A204.1 (cell line): ENCODE data around the gene LAGE3.

Source experiments
- FAIRE-seq: peaks from 2 replicates; lab custom pipeline; 2012; peaks lifted over from hg19 to GRCh38; lab: Jason Lieb, UNC

LAGE3 gene

DNA sequence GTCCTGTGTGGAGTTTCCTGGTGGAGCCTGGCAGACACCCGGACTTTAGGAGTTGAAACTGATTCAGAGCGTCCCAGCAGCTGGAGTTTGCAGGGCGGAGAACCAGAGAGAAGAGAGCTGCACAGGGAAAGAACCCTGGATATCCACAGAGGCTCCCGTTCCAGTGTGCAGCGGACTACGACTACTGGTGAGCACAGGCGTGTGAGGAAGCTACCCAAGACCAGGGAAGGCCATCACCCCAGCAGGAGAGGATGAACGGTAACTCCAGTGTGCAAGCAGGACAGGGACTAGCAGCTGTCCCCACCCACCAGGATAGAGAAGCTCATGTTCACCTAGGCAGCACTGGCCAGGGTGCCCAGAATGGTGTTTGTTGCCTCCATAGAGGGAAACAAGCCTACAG lies 2.3 kb downstream of the LAGE3 start:
- FAIRE-seq = no peak

DNA sequence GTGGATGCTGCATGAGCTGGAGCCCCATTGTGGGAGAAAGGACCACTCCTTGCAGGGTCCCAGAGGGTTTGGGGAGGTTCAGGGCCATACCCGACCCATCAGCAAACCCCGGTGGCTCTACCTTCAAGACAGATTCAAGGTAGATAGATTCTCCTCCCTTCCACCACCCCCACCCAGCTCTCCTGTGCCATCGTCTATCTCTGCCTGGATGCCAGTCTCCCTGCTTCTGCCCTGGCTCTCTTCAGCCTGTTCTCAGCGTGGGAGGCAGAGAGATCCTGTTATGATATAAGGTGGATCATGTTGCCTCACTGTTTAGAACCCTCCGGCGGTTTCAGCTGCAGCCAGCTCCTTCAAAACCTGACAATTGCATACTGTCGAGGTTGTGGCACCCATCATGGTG lies 5.4 kb downstream of the LAGE3 start:
- FAIRE-seq = no peak

DNA sequence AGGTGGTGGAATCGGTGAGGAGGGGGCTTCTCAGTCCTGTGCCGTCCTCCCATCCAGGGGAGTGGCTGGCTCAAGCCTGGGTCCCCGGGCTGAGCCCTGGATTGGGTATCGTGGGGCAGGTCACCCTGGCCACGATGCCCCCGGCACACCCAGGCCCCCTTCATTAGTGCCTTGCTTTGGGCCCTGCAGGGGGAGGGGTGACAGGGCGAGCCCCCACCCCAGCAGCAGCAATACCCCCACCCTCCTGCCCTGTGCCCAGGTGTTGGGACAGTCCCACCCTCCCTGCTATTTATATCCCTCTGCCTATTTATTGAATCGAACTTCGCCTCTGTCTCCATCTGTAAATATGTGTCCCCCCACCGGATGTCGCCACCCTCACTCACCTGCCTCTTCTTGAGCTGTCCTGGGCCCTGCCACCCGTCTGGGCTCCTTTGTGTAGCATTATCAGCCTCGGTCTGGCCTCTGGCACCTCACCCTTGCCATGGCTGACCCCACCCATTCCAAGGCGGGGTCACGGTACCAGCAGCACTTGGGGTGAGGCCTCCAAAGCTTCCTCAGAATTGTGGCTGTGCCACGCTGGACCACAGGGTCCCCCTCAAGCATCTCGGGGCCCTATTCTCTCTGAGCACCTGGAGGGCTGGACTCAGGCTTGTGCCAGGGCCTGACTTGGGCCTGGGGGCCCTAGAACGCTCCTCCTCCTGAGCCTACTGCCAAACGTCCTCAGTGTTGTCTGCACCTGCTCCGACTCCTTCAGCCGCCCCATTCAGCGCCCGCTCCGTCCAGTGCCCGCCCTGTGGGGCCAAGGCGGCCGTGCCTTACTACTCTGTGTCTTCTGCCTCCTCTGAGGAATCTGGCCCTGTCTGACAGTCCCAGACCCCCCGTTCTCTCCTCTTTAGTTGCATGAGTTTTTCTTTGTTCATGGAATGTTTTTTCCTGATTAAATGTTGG lies 6.1 kb downstream of the LAGE3 start:
- no peak for FAIRE-seq

DNA sequence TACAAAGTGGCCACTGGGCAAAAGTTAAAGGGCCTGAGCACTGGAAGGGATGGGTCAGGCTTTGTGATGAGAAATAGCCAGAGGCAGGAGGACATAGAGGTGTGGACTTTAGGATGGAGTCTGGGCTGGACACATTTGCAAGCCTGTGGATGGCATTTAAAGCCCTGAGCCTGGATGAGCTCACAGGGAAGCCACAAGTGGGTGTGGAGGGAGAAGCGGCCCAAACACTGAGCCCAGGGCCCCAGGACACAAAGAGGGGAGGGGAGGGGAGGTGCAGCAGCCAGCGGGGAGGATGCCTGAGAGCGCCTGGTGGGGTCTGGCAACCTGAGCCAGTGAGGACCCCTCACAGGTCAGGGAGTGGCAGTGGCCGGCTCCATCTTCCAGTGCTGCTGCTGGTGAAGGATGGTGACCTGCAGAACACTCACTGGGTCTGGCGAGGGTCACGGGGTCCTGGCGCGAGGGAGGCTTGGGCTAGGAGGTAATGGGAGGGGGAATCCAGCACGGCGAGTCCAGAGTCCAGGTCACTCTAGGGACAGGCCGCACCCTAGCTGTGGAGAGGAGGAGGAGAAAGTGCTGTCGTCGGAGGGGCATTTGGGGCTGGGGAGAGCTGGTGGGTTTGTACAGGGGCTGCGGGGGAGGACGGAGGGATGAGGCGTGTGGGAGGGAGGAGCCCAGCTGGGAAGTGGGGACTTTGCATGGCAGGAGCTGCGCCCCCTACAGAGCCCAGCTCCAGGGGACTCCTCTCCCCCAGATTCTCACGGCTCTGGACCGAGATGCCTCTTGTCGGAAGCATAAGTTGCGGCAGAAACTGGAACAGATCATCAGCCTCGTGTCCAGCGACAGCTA lies 7.0 kb downstream of the LAGE3 start:
- FAIRE-seq = no peak

DNA sequence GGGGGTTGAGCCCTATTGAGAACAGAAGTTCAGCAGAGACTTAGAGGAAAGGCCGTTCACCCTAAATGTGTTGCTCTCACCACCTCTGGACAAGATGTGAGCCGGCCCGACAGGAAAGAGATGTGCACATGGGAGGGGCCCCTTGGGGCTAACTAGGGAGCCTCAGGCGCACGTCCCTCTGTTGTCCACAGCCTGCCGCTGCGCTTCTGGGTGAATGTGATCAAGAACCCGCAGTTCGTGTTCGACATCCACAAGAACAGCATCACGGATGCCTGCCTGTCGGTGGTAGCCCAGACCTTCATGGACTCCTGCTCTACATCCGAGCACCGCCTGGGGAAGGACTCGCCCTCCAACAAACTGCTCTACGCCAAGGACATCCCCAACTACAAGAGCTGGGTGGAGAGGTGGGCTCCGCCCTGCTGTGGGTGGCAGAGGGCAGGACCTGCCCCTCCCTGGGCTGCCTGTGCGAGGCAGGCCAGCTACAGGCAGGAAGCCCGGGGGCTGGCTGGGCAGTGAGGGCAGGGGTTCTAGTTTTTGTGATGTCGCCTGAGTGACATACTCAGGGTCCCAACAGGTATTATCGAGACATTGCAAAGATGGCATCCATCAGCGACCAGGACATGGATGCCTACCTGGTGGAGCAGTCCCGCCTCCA lies 8.0 kb downstream of the LAGE3 start:
- FAIRE-seq = no peak

DNA sequence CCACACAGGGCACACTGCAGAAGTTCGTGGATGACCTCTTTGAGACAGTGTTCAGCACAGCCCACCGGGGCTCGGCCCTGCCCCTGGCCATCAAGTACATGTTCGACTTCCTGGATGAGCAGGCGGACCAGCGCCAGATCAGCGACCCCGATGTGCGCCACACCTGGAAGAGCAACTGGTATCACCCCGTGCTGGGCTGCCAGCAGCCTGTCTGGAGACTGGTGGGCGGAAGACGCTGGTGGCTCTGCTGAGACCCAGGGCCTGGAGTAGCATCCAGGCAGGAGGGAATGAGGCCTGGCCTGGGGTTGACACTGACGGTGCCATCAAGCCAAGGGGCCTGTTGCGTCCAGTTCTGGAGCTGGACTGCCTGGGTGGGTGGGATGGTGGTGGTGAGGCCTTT lies 8.6 kb downstream of the LAGE3 start:
- no peak for FAIRE-seq

DNA sequence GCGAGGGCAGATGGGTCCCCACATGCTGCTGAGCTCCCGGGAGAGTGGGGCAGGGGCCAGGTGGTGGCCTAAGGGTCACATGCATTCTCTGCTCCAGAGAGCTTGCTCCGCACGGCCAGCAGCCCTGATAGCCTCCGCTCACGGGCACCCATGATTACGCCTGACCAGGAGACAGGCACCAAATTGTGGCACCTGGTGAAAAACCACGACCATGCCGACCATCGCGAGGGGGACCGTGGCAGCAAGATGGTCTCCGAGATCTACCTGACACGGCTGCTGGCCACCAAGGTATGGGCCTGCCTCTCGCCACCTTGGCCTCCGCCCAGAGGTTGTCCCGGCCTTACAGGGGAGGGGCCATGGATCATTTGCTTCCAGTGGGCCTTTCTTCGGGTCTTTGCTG lies 9.2 kb downstream of the LAGE3 start:
- FAIRE-seq = no peak

DNA sequence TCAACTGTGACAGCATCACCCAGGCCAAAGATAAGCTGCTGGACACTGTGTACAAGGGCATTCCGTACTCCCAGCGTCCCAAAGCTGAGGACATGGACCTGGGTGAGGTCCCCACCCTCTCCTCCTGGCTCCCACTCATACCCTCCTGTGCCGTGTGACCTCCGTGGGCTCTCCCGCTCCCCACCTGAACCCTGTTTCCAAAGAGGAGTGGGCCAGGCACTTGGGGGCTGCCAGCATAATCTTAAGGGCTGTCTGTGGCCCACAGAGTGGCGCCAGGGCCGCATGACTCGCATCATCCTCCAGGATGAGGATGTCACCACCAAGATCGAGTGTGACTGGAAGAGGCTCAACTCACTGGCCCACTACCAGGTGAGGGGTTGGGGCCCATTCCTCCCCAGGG lies 10.0 kb downstream of the LAGE3 start:
- no peak for FAIRE-seq

DNA sequence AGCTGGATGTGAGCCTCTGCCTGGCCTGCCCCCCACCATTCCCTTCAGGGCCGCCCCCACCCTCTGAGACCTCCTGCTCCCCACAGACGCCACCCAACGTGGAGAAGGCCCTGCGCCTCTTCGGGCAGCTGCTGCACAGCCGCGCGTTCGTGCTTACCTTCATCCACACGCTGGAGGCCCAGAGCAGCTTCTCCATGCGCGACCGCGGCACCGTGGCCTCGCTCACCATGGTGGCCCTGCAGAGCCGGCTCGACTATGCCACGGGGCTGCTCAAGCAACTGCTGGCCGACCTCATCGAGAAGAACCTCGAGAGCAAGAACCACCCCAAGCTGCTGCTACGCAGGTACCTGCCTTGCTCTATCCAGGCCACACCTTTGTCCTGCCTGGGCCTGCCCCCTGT lies 10.9 kb downstream of the LAGE3 start:
- FAIRE-seq = no peak

DNA sequence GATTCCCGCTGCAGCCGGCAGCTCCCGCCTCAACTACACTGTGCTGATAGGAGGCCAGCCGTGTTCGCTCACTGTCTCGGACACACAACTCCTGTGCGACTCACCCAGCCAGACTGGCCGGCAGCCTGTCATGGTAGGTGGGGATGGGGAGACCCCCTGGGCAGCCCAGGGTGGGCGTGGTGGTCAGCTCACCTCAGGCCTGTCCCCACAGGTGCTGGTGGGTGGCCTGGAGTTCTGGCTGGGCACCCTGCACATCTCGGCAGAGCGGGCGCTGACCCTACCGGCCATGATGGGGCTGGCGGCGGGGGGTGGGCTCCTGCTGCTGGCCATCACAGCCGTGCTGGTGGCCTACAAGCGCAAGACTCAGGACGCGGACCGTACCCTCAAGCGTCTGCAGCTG lies 11.5 kb downstream of the LAGE3 start:
- no peak for FAIRE-seq

DNA sequence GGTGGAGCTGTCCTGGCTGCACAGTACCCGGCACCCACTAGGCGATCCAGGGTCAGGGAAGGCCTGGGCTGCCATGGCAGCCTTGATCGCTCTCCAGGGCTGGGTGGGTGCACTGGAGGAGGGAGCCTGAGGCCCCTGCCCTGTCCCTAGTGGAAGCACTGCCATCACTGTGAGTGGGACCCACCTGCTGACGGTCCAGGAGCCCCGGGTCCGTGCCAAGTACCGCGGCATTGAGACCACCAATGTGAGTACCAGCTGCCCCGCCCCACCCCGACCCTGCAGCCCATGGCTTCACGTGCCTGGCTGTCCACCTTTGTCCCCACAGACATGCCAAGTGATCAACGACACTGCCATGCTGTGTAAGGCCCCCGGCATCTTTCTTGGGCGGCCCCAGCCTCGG lies 12.2 kb downstream of the LAGE3 start:
- FAIRE-seq = no peak

DNA sequence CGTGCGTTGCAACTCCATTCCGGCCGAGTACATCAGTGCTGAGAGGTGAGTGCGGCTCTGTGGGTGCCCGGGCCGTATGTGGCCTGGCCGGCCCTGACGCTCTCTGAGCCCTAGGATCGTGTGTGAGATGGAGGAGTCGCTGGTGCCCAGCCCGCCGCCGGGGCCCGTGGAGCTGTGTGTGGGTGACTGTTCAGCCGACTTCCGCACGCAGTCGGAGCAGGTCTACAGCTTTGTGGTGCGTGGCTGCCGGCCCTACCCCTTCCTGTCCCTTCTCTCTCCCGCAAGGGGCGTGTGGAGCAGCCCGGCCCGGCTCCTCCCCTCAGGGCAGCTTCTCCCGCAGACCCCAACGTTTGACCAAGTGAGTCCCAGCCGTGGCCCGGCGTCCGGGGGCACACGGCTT lies 13.0 kb downstream of the LAGE3 start:
- no peak for FAIRE-seq

DNA sequence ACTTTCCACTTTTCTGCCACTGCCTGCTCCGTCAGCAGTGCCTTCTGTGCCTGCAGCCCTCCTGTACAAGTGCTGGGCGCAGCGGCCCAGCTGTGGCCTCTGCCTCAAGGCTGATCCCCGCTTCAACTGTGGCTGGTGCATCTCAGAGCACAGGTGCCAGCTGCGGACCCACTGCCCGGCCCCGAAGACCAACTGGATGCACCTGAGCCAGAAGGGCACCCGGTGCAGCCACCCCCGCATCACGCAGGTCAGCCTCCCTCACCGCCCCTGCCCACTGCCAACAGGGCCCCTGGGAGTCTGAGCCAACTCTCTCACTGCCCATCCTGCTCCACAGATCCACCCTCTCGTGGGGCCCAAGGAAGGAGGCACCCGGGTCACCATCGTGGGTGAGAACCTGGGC lies 13.5 kb downstream of the LAGE3 start:
- no peak for FAIRE-seq

DNA sequence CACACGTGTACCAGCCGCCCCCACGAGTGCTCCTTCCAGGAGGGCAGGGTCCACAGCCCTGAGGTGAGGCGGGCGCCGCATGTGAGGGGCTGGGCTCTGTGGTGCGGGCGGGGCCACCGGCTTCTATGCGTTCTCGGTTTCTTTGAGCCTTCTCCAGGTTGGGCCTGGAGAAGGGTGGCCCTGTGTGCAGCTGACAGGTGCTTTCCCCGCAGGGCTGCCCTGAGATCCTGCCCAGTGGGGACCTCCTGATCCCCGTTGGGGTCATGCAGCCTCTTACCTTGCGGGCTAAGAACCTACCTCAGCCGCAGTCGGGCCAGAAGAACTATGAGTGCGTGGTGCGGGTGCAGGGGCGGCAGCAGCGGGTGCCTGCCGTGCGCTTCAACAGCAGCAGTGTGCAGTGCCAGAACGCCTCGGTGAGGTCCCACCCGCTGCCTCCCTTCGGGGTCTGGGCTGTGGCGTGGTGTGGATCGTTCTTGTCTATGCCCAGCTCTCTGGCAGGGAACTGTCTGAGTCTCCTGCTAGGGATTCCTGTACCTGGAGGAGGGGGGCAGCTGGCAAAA lies 14.2 kb downstream of the LAGE3 start:
- no peak for FAIRE-seq

DNA sequence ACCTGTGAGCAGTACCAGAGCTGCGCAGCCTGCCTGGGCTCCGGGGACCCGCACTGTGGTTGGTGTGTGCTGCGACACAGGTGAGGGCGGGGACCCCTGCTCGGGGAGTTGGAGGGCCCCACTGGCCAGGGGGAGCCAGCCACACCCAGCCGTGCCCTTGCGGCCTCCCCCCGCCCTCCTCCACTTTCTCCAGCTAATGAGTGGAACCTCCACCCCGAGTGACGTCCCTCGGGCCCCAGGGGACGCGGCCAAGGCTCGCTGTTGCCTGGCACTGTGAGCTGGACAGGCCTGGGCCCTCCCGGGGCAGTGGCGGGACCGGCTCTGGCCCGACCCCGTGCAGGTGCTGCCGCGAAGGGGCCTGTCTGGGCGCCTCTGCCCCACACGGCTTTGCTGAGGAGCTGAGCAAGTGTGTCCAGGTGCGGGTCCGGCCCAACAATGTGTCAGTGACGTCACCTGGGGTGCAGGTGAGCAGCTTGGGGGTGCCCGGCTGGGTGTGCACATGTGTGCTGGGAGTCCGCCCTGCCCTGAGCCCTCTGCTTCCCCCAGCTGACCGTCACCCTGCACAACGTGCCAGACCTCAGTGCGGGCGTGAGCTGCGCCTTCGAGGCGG lies 15.4 kb downstream of the LAGE3 start:
- no peak for FAIRE-seq

DNA sequence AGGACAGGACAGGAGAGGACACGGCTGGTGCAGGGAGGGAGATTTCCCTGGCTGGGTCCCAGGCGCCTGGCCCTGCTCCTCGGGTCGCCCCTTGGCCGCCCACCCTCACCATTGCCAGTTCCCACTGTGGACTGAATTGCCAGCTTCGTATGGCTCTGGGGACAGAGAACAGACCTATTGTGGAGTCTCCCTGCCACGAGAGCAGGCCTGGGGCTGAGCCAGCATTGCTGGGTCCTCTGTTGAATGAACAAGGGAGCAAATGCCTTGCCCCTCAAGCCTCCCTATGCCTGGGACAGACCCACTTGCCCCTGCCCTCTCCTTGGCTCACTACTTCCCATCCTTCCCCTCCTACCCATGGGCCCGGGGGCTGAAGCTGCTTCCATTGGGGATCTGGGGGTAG lies 16.7 kb downstream of the LAGE3 start:
- no peak for FAIRE-seq

DNA sequence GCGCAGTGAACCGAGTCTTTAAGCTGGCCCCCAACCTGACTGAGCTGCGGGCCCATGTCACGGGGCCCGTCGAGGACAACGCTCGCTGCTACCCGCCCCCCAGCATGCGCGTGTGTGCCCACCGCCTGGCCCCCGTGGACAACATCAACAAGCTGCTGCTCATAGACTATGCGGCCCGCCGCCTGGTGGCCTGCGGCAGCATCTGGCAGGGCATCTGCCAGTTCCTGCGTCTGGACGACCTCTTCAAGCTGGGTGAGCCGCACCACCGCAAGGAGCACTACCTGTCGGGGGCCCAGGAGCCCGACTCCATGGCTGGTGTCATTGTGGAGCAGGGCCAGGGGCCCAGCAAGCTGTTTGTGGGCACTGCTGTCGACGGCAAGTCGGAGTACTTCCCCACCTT lies 18.8 kb downstream of the LAGE3 start:
- no peak for FAIRE-seq

DNA sequence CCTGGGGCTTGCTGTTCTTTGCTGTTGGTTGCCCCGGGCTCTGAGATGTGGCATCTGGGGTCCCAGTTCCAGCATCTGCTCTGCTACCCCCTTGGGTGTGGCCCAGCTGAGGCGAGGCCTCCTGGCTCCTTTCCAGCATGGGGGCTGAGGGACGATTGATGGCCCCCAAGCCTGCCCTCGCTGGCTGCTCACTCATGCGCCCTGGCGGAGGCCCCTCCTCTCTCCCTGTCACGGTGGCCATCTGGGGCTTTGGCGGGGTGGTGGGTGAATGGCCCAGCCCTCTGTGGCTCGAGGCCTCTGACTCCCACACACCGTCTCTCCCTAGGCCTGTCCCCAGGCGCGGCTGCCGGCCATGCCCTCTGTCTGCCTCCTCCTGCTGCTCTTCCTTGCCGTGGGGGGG lies 19.2 kb downstream of the LAGE3 start:
- FAIRE-seq = no peak

DNA sequence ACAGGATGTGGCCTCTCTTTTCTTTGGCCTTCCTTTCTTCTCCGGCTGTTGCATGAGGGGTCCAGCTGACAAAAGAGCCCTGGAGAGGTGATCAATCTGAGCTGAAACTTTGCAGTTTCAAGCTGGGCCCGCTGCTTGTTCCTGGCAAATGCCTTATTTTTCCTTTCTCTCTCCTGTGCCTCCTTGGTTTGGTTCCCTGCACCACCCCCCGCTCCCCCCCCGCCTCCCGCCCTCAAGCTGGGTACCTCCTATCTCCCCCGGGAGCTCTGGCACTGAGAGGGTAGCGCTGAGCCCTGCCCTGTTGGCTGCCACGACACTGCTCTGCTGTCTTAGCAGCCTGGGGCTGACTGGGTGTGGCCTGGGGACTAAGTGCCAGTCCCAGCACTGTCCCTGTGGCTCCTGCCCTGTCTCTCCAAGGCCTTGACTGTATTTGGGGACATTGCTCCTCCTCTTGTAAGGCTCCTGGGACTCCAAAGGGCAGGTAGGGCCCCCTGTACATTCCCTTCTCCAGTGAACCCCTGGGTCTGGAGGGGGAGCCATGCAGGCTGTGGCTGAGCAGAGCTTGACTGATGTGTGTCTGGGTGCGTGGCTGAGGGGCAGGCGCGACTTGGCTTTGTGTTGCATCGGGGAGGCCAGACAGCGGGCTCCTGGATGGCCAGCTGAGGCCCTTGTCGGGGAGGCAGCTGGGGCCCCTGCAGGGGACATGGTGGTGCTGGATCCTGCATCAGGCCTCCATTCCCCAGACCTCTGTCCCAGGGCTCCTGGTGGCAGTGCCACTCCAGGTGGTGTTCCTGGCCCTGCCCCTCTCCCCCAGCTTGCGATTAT lies 19.9 kb downstream of the LAGE3 start:
- FAIRE-seq = no peak

DNA sequence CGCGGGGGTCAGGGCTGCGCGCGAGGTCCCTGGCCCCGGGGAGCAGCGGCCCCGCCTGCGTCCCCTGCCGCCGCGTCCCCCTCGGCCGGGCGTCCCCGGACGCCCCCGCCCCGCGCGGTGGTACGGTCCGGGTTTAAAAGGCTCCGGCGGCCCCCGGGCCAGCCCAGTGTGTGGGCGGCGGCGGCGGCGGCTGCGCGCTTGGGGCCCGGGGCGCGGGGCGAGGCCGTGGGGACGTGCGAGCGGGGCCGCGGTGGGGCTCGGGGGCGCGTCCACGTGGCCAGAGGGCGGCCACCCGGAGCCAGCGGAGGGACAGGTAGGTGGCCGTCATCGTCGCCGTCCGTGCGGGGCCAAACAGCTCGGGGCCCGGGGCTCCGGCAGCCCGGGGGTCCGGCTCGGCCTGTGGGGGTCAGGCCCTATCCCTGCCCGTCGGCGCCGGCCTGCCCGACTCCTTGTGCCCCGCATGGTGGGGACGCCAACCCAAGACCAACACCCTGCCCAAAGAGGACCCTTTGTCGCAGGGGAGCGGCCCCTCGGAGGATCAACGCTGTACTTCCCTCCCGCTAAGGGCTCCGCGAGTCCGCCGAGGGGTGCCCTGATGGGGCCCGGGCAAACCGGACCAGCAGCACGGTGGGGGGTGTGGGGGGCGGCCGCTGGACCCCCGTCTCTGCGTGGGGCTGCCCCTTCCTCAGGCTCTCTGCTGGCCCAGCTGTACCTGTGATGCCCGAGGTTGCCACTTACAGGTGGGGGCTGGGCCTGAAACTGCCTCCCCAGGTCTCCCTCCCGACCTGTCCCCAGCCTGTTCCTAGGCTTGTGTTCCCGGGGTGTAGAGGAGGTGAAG lies 20.7 kb downstream of the LAGE3 start, which contains the start of gene PLXNA3:
Gene PLXNA3 (plus strand): TSS at position 166 of the 838 bp plus-strand sequence. CDS start 1,903 bp downstream, outside the sequence.
- no peak for FAIRE-seq
